H1 (cell line): ENCODE results near the gene TSPAN15. TPM values are rescaled to one million over a fixed set of nuclear protein-coding genes. Genes with fewer than 3 reads are reported as not detected.

Source experiments
- BRCA1 ChIP-seq: IDR thresholded peaks from 2 replicates; pipeline ENCODE4 v1.6.1; 2012; ENCODE audit warnings: low read depth, low read length, improper control_type of control experiment
- CTBP2 ChIP-seq: IDR thresholded peaks from 2 replicates; pipeline ENCODE4 v1.7.0; 2011; ENCODE audit warnings: borderline replicate concordance, mild to moderate bottlenecking, moderate library complexity, mixed read lengths, low read length; ENCODE audit not compliant: insufficient read depth, insufficient read length
- HDAC2 ChIP-seq, 2 experiments: fragments of 300-600 bp in 1 of 2; sonication (generic) in 1 of 2; IDR thresholded peaks; 2 replicates each; pipeline ENCODE4 v1.6.1; 2011 to 2012; ENCODE audit warnings: low read depth in 2 of 2, low read length in 2 of 2, mild to moderate bottlenecking in 2 of 2, moderate library complexity in 2 of 2, borderline replicate concordance in 1 of 2, inconsistent platforms in 1 of 2
- POU5F1 ChIP-seq: IDR thresholded peaks from 2 replicates; pipeline ENCODE4 v1.6.1; 2011; ENCODE audit warnings: low read depth, mild to moderate bottlenecking, low read length, moderate library complexity
- SIRT6 ChIP-seq: IDR thresholded peaks from one replicate; pipeline ENCODE4 v1.7.1; 2012; ENCODE audit warnings: low read length, inconsistent platforms
- SIX5 ChIP-seq: IDR thresholded peaks from 2 replicates; pipeline ENCODE4 v1.6.1; 2011; ENCODE audit warnings: mild to moderate bottlenecking, low read depth, low read length
- TAF1 ChIP-seq: IDR thresholded peaks from 2 replicates; pipeline ENCODE4 v1.6.1; 2011; ENCODE audit warnings: mild to moderate bottlenecking, low read depth, low read length
- TAF7 ChIP-seq: optimal IDR thresholded peaks from 2 replicates; pipeline ENCODE3; 2011; ENCODE audit warnings: low read depth, mild to moderate bottlenecking, inconsistent platforms, low read length, moderate library complexity, borderline replicate concordance
- TBP ChIP-seq: IDR thresholded peaks from 2 replicates; pipeline ENCODE4 v1.6.1; 2011; ENCODE audit warnings: low read depth, low read length, improper control_type of control experiment
- TCF12 ChIP-seq: IDR thresholded peaks from 2 replicates; pipeline ENCODE4 v1.6.1; 2011; ENCODE audit warnings: low read depth, mild to moderate bottlenecking, low read length
- polyA plus RNA-seq, 7 experiments: library from polyadenylated mRNA; depleted of rRNA in 3 of 7; stranded (reverse) in 5 of 7; unstranded in 2 of 7; fragments of >200 nt in 5 of 7; fragments of 200-250 nt in 2 of 7; gene quantifications; 1 replicate in 5 of 7; 2 replicates in 1 of 7; 4 replicates in 1 of 7; pipeline versions ENCODE4 v1.2.1 to v1.2.3, GENCODE V29; 2011 to 2013; ENCODE audit warnings: missing spikeins in 2 of 7, mixed read lengths in 2 of 7
- total RNA-seq: library from RNA; stranded (reverse); fragmentation: NEBNext Ultra II Directional; extraction: Animal tissue kit (Norgen Biotek cat#: 25700); gene quantifications from 2 replicates; pipeline ENCODE4 v1.2.1, GENCODE V29; 2021
- TF ChIP-seq, protein P1 (sequence below): IDR thresholded peaks from 2 replicates; pipeline ENCODE4 v1.6.1; 2012; ENCODE audit warnings: inconsistent platforms

Gene TSPAN15
- total and polyA plus RNA-seq, 2 of the 8 experiments (the other 6 are each of a cell fraction or from before 2014, with no cell fraction given): 9.7 to 20.0 TPM

GRCh38 chr10:69538461-69538860, 87.2 kb downstream of the TSPAN15 start (continued):
- TF ChIP-seq HDAC2 (IDR thresholded peaks at IDR 0.05; ENCODE audit: borderline replicate concordance in 1 of 2, low read depth in 2 of 2, low read length in 2 of 2) (no peak), SIX5 (no peak), CTBP2 (no peak), TAF1 (no peak), POU5F1 (no peak), TBP (no peak), TCF12 (no peak), TAF7 (no peak), BRCA1 (no peak), SIRT6 (no peak)
- TF ChIP-seq, protein P1, sequence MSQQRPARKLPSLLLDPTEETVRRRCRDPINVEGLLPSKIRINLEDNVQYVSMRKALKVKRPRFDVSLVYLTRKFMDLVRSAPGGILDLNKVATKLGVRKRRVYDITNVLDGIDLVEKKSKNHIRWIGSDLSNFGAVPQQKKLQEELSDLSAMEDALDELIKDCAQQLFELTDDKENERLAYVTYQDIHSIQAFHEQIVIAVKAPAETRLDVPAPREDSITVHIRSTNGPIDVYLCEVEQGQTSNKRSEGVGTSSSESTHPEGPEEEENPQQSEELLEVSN: no peak
- TF ChIP-seq, all 59 proteins: peak for 0
